Mesenchymal stem cell (in vitro differentiated cells and primary cell): Measurements from ENCODE around the gene PIK3R6.

Experiments
- DNase-seq: peaks from one replicate; pipeline ENCODE4 v3.0.0-alpha.2; 2013
- H2AFZ ChIP-seq: one replicate; pipeline ENCODE4 v1.6.1; 2013; ENCODE audit warnings: low read depth, mild to moderate bottlenecking, control low read depth, inconsistent platforms, low read length, moderate library complexity
- H2AK5ac ChIP-seq: 2 replicates; pipeline ENCODE4 v1.6.1; 2013; ENCODE audit warnings: low read length, moderate library complexity, mild to moderate bottlenecking, inconsistent platforms; ENCODE audit not compliant: severe bottlenecking
- H2BK120ac ChIP-seq: one replicate; pipeline ENCODE4 v1.6.1; 2013; ENCODE audit warnings: low read depth, mild to moderate bottlenecking, inconsistent platforms, low read length, moderate library complexity
- H2BK12ac ChIP-seq, 2 experiments: one replicate each; pipeline ENCODE4 v1.6.1; 2013; ENCODE audit warnings: inconsistent platforms in 2 of 2, low read length in 2 of 2, mild to moderate bottlenecking in 2 of 2, moderate library complexity in 2 of 2, control low read depth in 1 of 2
- H2BK15ac ChIP-seq: one replicate; pipeline ENCODE4 v1.6.1; 2013; ENCODE audit warnings: mild to moderate bottlenecking, low read depth, inconsistent platforms; ENCODE audit not compliant: poor library complexity, severe bottlenecking
- H2BK5ac ChIP-seq: 2 replicates; pipeline ENCODE4 v1.6.1; 2013; ENCODE audit warnings: low read depth, mild to moderate bottlenecking, low read length, control low read depth, inconsistent platforms; ENCODE audit not compliant: poor library complexity, severe bottlenecking
- H3K14ac ChIP-seq, 2 experiments: one replicate each; pipeline ENCODE4 v1.6.1; 2013; ENCODE audit warnings: inconsistent platforms in 2 of 2, low read length in 2 of 2, control low read depth in 1 of 2, mild to moderate bottlenecking in 1 of 2, moderate library complexity in 1 of 2
- H3K18ac ChIP-seq, 2 experiments: one replicate each; pipeline ENCODE4 v1.6.1; 2013; ENCODE audit warnings: inconsistent platforms in 2 of 2, low read length in 2 of 2, control low read depth in 1 of 2, low read depth in 1 of 2, mild to moderate bottlenecking in 1 of 2
- H3K23ac ChIP-seq, 2 experiments: one replicate each; pipeline ENCODE4 v1.6.1; 2013; ENCODE audit warnings: inconsistent platforms in 2 of 2, low read length in 2 of 2, mild to moderate bottlenecking in 2 of 2, moderate library complexity in 2 of 2, control low read depth in 1 of 2
- H3K27ac ChIP-seq: 2 replicates; pipeline ENCODE4 v1.5.1; 2013; ENCODE audit warnings: mild to moderate bottlenecking, moderate library complexity, low read length, control low read depth, inconsistent platforms; ENCODE audit not compliant: poor library complexity, severe bottlenecking
- H3K27me3 ChIP-seq, 2 experiments: 2 replicates each; pipeline versions ENCODE4 v1.6.1 to v1.7.0; 2013; ENCODE audit warnings: low read length in 2 of 2, mild to moderate bottlenecking in 2 of 2, moderate library complexity in 2 of 2, control low read depth in 1 of 2, inconsistent platforms in 1 of 2; ENCODE audit not compliant: control insufficient read depth in 1 of 2, insufficient read depth in 1 of 2
- H3K36me3 ChIP-seq, 2 experiments: 2 replicates each; pipeline versions ENCODE4 v1.6.1 to v1.7.0; 2013; ENCODE audit warnings: low read length in 2 of 2, control low read depth in 1 of 2, inconsistent platforms in 1 of 2, low read depth in 1 of 2, mild to moderate bottlenecking in 1 of 2; ENCODE audit not compliant: insufficient read depth in 2 of 2, control insufficient read depth in 1 of 2
- H3K4ac ChIP-seq, 2 experiments: one replicate each; pipeline ENCODE4 v1.6.1; 2013; ENCODE audit warnings: inconsistent platforms in 2 of 2, low read length in 2 of 2, mild to moderate bottlenecking in 2 of 2, moderate library complexity in 2 of 2, control low read depth in 1 of 2, low read depth in 1 of 2
- H3K4me1 ChIP-seq: 2 replicates; pipeline ENCODE4 v1.6.1; 2013; ENCODE audit warnings: low read depth, low read length, control low read depth; ENCODE audit not compliant: control insufficient read depth, insufficient read depth
- H3K4me2 ChIP-seq: 2 replicates; pipeline ENCODE4 v1.6.1; 2013; ENCODE audit warnings: low read length, mild to moderate bottlenecking, inconsistent platforms; ENCODE audit not compliant: poor library complexity, severe bottlenecking
- H3K4me3 ChIP-seq, 2 experiments: 2 replicates each; pipeline versions ENCODE4 v1.5.1 to v1.7.0; 2013; ENCODE audit warnings: low read length in 2 of 2, mild to moderate bottlenecking in 2 of 2, control low read depth in 1 of 2, low read depth in 1 of 2; ENCODE audit not compliant: insufficient read depth in 1 of 2
- H3K79me1 ChIP-seq: replicated peaks from 2 replicates; pipeline ENCODE4 v1.6.1; 2013; ENCODE audit warnings: mild to moderate bottlenecking, control low read depth, low read length, inconsistent platforms; ENCODE audit not compliant: poor library complexity, severe bottlenecking
- H3K9ac ChIP-seq: 2 replicates; pipeline ENCODE4 v1.7.0; 2013; ENCODE audit warnings: mild to moderate bottlenecking, low read length, moderate library complexity
- H3K9me3 ChIP-seq: 2 replicates; pipeline ENCODE4 v1.7.0; 2013; ENCODE audit warnings: mild to moderate bottlenecking, low read length; ENCODE audit not compliant: control insufficient read depth
- H4K8ac ChIP-seq: one replicate; pipeline ENCODE4 v1.6.1; 2013; ENCODE audit warnings: inconsistent platforms, mild to moderate bottlenecking, low read length, moderate library complexity
- H4K91ac ChIP-seq: one replicate; pipeline ENCODE4 v1.6.1; 2013; ENCODE audit warnings: mild to moderate bottlenecking, low read length, inconsistent platforms
- WGBS: methylation state at CpG from one replicate; pipeline ENCODE4 v1.1.7; 2013; ENCODE audit warnings: mixed read lengths; 5-methylcytosine and 5-hydroxymethylcytosine counted together

The PIK3R6 gene

DNA sequence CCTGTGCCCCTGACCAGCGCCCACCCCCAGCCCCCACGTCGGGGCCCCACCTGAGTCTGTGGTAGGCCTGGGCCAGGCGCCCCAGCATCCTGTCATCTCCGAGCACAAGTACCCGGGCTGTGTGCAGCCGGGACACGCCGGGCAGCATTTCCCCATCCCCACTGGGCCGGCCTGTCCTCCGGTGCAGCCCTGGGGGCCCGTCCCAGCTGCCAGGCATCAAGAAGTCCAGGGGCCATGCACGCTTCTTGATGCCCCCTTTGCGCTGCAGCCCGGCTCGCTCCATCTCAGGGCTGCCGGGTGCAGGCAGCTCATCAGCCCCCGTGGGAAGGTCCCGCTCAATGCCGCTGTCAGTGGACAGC, 39.0 kb downstream of the PIK3R6 start:
- DNase-seq = no peak
- H2AK5ac ChIP-seq = no peak overlapping the region
- H3K4ac ChIP-seq = no peak overlapping the region
- H2BK5ac ChIP-seq = no peak overlapping the region
- no peak overlapping the region for H2BK120ac ChIP-seq
- H3K79me1 ChIP-seq = no peaks in the 10 kb centered on the region
- H4K8ac ChIP-seq = no peak overlapping the region
- H3K9me3 ChIP-seq = peaks cover 16% of the 10 kb centered on the region
- no peak overlapping the region for H3K27ac ChIP-seq
- WGBS = 90% methylated on average over 20 of the region's 20 CpGs
- no peaks in the 10 kb centered on the region for H3K36me3 ChIP-seq
- H3K4me3 ChIP-seq = no peak overlapping the region
- H3K9ac ChIP-seq = no peak overlapping the region
- H3K27me3 ChIP-seq = peaks cover 0 to 31% of the 10 kb centered on the region in 2 experiments
- H3K14ac ChIP-seq = no peak overlapping the region
- H3K23ac ChIP-seq = no peak overlapping the region
- peaks cover 8% of the 10 kb centered on the region for H3K4me1 ChIP-seq
- no peak overlapping the region for H4K91ac ChIP-seq
- H2BK12ac ChIP-seq = no peak overlapping the region
- H2BK15ac ChIP-seq = no peak overlapping the region
- H3K4me2 ChIP-seq = no peak overlapping the region
- no peak overlapping the region for H2AFZ ChIP-seq
- no peak overlapping the region for H3K18ac ChIP-seq

DNA sequence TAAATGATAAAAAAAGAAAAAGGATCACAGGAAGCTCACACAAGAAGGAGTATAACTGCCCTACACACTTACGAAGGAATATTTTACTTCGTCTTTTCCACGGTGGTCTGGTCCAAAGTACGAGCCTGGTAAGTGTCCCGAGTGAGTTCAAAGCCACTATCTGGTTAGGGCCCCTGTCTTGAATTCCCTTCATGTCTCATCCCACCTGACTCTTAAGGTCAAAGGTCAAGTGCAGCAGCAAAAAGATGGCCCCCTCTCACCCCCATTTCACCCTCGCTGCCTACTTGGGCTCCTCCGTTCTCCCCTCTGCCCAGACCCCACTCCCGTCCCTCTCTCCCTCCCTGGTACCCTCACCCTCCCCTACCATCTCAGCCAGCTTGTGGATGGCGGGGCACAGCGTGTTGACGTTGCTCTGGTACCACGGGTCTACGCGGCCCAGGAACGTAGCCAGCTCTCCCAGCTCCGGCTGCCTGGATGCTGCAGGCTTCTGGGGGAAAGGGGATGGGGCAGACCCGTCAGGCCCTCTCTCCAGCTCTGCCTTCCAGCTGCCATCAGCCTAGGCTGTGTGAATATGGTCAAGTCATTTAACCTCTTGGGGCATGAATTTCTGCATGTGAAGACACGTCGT, 40.6 kb downstream of the PIK3R6 start:
- no peak overlapping the region for H3K4ac ChIP-seq
- no peak overlapping the region for H2AFZ ChIP-seq
- H3K4me3 ChIP-seq = no peak overlapping the region
- H2BK5ac ChIP-seq = no peak overlapping the region
- no peak overlapping the region for H2BK12ac ChIP-seq
- H3K36me3 ChIP-seq = no peaks in the 10 kb centered on the region
- H3K9me3 ChIP-seq = peaks cover 16% of the 10 kb centered on the region
- no peak overlapping the region for H2AK5ac ChIP-seq
- H3K4me2 ChIP-seq = no peak overlapping the region
- H3K18ac ChIP-seq = no peak overlapping the region
- DNase-seq = no peak
- H3K79me1 ChIP-seq = no peaks in the 10 kb centered on the region
- H3K14ac ChIP-seq = no peak overlapping the region
- H3K23ac ChIP-seq = no peak overlapping the region
- peaks cover 2% of the 10 kb centered on the region for H3K4me1 ChIP-seq
- no peak overlapping the region for H3K9ac ChIP-seq
- peaks cover 0 to 27% of the 10 kb centered on the region in 2 experiments for H3K27me3 ChIP-seq
- H4K8ac ChIP-seq = no peak overlapping the region
- H3K27ac ChIP-seq = no peak overlapping the region
- 86% methylated on average over 19 of the region's 19 CpGs for WGBS
- no peak overlapping the region for H4K91ac ChIP-seq
- no peak overlapping the region for H2BK120ac ChIP-seq
- H2BK15ac ChIP-seq = no peak overlapping the region

- H3K79me1 ChIP-seq = no peaks in the 10 kb centered on the region
- H3K4me2 ChIP-seq = no peak overlapping the region
- no peak overlapping the region for H3K9ac ChIP-seq
- H3K9me3 ChIP-seq = peaks cover 16% of the 10 kb centered on the region
- H2BK12ac ChIP-seq = no peak overlapping the region
- H3K27ac ChIP-seq = no peak overlapping the region
- peaks cover 2% of the 10 kb centered on the region for H3K4me1 ChIP-seq
- peaks cover 0 to 22% of the 10 kb centered on the region in 2 experiments for H3K27me3 ChIP-seq
- H3K18ac ChIP-seq = no peak overlapping the region
- H2BK5ac ChIP-seq = no peak overlapping the region
- H3K14ac ChIP-seq = no peak overlapping the region
- no peak overlapping the region for H2AFZ ChIP-seq
- H4K91ac ChIP-seq = no peak overlapping the region
- no peak overlapping the region for H2BK15ac ChIP-seq
- no peak overlapping the region for H3K4me3 ChIP-seq
- H2AK5ac ChIP-seq = no peak overlapping the region
- no peak overlapping the region for H3K4ac ChIP-seq
- no peak overlapping the region for H2BK120ac ChIP-seq
- 66% methylated on average over 2 of the region's 2 CpGs for WGBS
- H3K23ac ChIP-seq = no peak overlapping the region
- no peak overlapping the region for H4K8ac ChIP-seq
- H3K36me3 ChIP-seq = no peaks in the 10 kb centered on the region
- DNase-seq = no peak
Measured at GRCh38 chr17:8825802-8826201, 41.7 kb downstream of the PIK3R6 start.

DNA sequence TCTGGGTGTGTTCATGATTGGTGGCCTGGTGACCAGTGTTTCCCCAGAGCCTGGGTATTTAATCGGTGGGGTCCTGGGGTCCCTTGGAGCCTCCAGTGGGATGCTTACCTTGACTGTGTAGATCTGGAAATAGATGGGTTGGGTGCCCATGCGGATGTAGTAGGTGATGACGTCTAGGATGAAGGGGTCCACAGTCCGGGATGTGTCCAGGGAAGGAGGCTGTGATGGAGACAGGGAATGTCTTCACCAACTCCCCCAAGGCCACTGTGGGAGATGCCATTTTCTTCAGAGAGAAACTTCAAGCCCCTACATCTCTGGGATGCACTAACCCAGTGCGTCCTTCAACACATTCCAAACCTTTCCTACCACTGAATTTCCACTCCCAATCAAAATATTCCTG, 44.2 kb downstream of the PIK3R6 start:
- H2BK120ac ChIP-seq = no peak overlapping the region
- no peak overlapping the region for H2AK5ac ChIP-seq
- no peak overlapping the region for H2BK12ac ChIP-seq
- H4K91ac ChIP-seq = no peak overlapping the region
- no peak overlapping the region for H3K4me2 ChIP-seq
- no peak overlapping the region for H3K18ac ChIP-seq
- H3K23ac ChIP-seq = no peak overlapping the region
- H3K79me1 ChIP-seq = no peaks in the 10 kb centered on the region
- H3K9ac ChIP-seq = no peak overlapping the region
- no peak overlapping the region for H3K4me3 ChIP-seq
- H3K4me1 ChIP-seq = peaks cover 2% of the 10 kb centered on the region
- no peaks in the 10 kb centered on the region for H3K36me3 ChIP-seq
- H2BK15ac ChIP-seq = no peak overlapping the region
- no peak overlapping the region for H3K4ac ChIP-seq
- peaks cover 0 to 13% of the 10 kb centered on the region in 2 experiments for H3K27me3 ChIP-seq
- no peak overlapping the region for H4K8ac ChIP-seq
- no peak overlapping the region for H2BK5ac ChIP-seq
- no peak overlapping the region for H3K27ac ChIP-seq
- H3K9me3 ChIP-seq = peaks cover 16% of the 10 kb centered on the region
- WGBS = 90% methylated on average over 4 of the region's 5 CpGs
- no peak overlapping the region for H2AFZ ChIP-seq
- H3K14ac ChIP-seq = no peak overlapping the region
- no peak for DNase-seq
